ENCODE results near the gene SKOR1. TPM values are rescaled to one million over a fixed set of nuclear protein-coding genes. Genes with fewer than 3 reads are reported as not detected.

SKOR1 gene
- total RNA-seq, 1 experiment from 2014 or later, result 0.81 TPM

DNA sequence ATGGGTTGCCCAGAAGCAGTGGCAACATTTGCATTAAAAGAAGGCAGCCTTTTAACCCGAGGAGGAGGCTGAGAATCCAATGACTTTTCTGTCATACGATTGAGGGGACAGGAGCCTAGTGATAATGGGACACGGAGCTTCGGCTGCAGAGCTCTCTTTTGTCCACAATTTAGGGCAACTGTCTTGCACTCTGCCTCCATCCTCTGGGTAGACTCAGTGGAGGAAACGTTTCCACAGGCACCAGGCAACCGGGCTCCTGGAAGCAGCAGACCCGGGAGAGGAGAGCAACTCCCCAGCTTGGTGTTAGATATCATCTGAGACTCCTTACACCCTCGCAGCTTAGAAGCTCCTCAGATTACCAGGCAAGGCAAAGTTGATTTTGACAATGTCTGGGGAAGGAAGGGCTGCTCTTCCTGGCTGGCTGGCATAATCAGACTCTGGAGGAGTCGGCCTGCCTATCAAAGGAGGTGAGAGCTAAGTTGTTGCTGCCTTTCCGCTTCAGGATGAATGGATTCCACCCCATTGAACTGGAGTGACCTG lies 58.0 kb downstream of the SKOR1 start:
- ATAC-seq (no peak), DNase-seq (ENCODE audit: low read depth, low spot score) (no peak)
- Histone ChIP-seq H3K27me3 (ENCODE audit: insufficient read depth, low read length) (no peaks in the 10 kb centered on the region), H3K79me2 (ENCODE audit: insufficient read depth, low read length) (no peaks in the 10 kb centered on the region), H3K9ac (ENCODE audit: low read length) (no peak overlapping the region), H3K27ac (ENCODE audit: low read depth, low read length) (no peak overlapping the region), H3K4me2 (ENCODE audit: low read length) (no peak overlapping the region), H3K9me2 (ENCODE audit: insufficient read depth) (no peaks in the 10 kb centered on the region), H3K9me3 (ENCODE audit: control insufficient read depth in 1 of 2, insufficient read depth in 1 of 2, low read depth in 1 of 2, low read length in 2 of 2) (no peaks in the 10 kb centered on the region), H4K20me1 (ENCODE audit: insufficient read depth) (no peaks in the 10 kb centered on the region), H3K36me3 (ENCODE audit: control insufficient read depth in 1 of 2, insufficient read depth in 2 of 2, low read length in 2 of 2) (no peaks in the 10 kb centered on the region), H3K4me1 (ENCODE audit: control insufficient read depth in 1 of 2, insufficient read depth in 2 of 2, low read length in 2 of 2) (peaks cover 14 to 17% of the 10 kb centered on the region in 2 experiments), H2AFZ (ENCODE audit: low read depth, low read length, poor library complexity, severe bottlenecking) (peak overlapping the region; percentile 91), H3K4me3 (replicated peaks in 1 of 2; ENCODE audit: low read depth in 1 of 2, low read length in 2 of 2) (no peak overlapping the region)
- intact Hi-C loops (cut with micrococcal nuclease), result no loop called here
- RAD21 ChIA-PET (ENCODE audit: low non-redundant PET in 1 of 2, low total read pairs in 2 of 2, uncharacterized antibody in 2 of 2, unreplicated experiment in 2 of 2), result no interaction called here
- POLR2A ChIA-PET, result no interaction called here
- no TSS peak for BruUV-seq (replicated peaks)
- TF ChIP-seq FOSL1 (IDR thresholded peaks at IDR 0.05; ENCODE audit: low read depth) (no peak), ZFX (IDR thresholded peaks at IDR 0.05) (no peak), ELF1 (IDR thresholded peaks at IDR 0.05; ENCODE audit: borderline replicate concordance, low read depth) (no peak), TCF7L2 (IDR thresholded peaks at IDR 0.05; ENCODE audit: borderline replicate concordance, extremely low read depth, insufficient read depth, insufficient read length) (no peak), CEBPB (IDR thresholded peaks at IDR 0.05; ENCODE audit: low read depth) (no peak), EGR1 (IDR thresholded peaks at IDR 0.05; ENCODE audit: low read depth) (no peak)
- TF ChIP-seq, protein P1, sequence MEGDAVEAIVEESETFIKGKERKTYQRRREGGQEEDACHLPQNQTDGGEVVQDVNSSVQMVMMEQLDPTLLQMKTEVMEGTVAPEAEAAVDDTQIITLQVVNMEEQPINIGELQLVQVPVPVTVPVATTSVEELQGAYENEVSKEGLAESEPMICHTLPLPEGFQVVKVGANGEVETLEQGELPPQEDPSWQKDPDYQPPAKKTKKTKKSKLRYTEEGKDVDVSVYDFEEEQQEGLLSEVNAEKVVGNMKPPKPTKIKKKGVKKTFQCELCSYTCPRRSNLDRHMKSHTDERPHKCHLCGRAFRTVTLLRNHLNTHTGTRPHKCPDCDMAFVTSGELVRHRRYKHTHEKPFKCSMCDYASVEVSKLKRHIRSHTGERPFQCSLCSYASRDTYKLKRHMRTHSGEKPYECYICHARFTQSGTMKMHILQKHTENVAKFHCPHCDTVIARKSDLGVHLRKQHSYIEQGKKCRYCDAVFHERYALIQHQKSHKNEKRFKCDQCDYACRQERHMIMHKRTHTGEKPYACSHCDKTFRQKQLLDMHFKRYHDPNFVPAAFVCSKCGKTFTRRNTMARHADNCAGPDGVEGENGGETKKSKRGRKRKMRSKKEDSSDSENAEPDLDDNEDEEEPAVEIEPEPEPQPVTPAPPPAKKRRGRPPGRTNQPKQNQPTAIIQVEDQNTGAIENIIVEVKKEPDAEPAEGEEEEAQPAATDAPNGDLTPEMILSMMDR (IDR thresholded peaks at IDR 0.05 in 2 of 3, conservative IDR thresholded peaks at IDR 0.05 in 1 of 3; ENCODE audit: borderline replicate concordance in 1 of 3, insufficient read depth in 1 of 3, low read depth in 2 of 3, low read length in 2 of 3), result no peak
- TF ChIP-seq, protein P2, sequence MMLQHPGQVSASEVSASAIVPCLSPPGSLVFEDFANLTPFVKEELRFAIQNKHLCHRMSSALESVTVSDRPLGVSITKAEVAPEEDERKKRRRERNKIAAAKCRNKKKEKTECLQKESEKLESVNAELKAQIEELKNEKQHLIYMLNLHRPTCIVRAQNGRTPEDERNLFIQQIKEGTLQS (IDR thresholded peaks at IDR 0.05), result no peak
- CTCF ChIA-PET, result no interaction called here

Measured in HCT116 (cell line).